Spleen (tissue), 11 donors: Measurements from ENCODE around the gene CCDC92. TPM values are rescaled to one million over a fixed set of nuclear protein-coding genes. Genes with fewer than 3 reads are reported as not detected.

Source experiments
- DNase-seq: peaks from one replicate; pipeline ENCODE4 v3.0.0-alpha.2; 2020
- H3K27ac ChIP-seq, 8 donors: fragments of 200-600 bp; sonication (generic) in 7 of 8; 1 replicate in 4 of 8; 2 replicates in 4 of 8; pipeline versions ENCODE4 v1.5.0 to v1.8.0; 2016 to 2021; ENCODE audit warnings: inconsistent platforms in 4 of 8, mild to moderate bottlenecking in 4 of 8, moderate library complexity in 1 of 8
- H3K27me3 ChIP-seq, 7 donors: fragments of 200-600 bp; sonication (generic) in 6 of 7; replicated peaks in 1 of 7; 1 replicate in 4 of 7; 2 replicates in 3 of 7; pipeline versions ENCODE4 v1.5.0 to v1.8.0; 2016 to 2021; ENCODE audit warnings: inconsistent platforms in 3 of 7, mild to moderate bottlenecking in 1 of 7
- H3K36me3 ChIP-seq, 6 donors: fragments of 200-600 bp; sonication (generic) in 5 of 6; 1 replicate in 4 of 6; 2 replicates in 2 of 6; pipeline versions ENCODE4 v1.5.0 to v1.8.0; 2016 to 2021; ENCODE audit warnings: inconsistent platforms in 2 of 6
- H3K4me1 ChIP-seq, 6 donors: fragments of 200-600 bp; sonication (generic) in 5 of 6; 1 replicate in 3 of 6; 2 replicates in 3 of 6; pipeline versions ENCODE4 v1.5.0 to v1.8.0; 2016 to 2021; ENCODE audit warnings: inconsistent platforms in 3 of 6
- H3K4me3 ChIP-seq, 8 donors: fragments of 200-600 bp; sonication (generic) in 7 of 8; 1 replicate in 4 of 8; 2 replicates in 4 of 8; pipeline versions ENCODE4 v1.5.0 to v1.8.0; 2016 to 2021; ENCODE audit warnings: inconsistent platforms in 4 of 8, mild to moderate bottlenecking in 4 of 8, moderate library complexity in 2 of 8
- H3K9me3 ChIP-seq, 8 donors: fragments of 200-600 bp; sonication (generic) in 7 of 8; 1 replicate in 4 of 8; 2 replicates in 4 of 8; pipeline versions ENCODE4 v1.5.0 to v1.8.0; 2016 to 2021; ENCODE audit warnings: inconsistent platforms in 4 of 8
- CTCF ChIP-seq, 11 experiments: fragments of 200-600 bp in 7 of 11; fragments of 450-650 bp in 4 of 11; sonication (generic) in 4 of 11; IDR thresholded peaks in 8 of 11; conservative IDR thresholded peaks in 3 of 11; 1 replicate in 7 of 11; 2 replicates in 4 of 11; pipeline versions ENCODE4 v1.4.0 to v1.8.0; 2016 to 2021; ENCODE audit warnings: antibody characterized with exemption in 11 of 11, inconsistent platforms in 4 of 11, mild to moderate bottlenecking in 1 of 11
- POLR2A ChIP-seq, 3 donors: fragments of 450-650 bp; IDR thresholded peaks; one replicate each; pipeline ENCODE4 v1.5.1; 2017; ENCODE audit warnings: antibody characterized with exemption in 3 of 3, mild to moderate bottlenecking in 1 of 3
- POLR2AphosphoS5 ChIP-seq, 3 donors: sonication (generic); formaldehyde crosslinking; IDR thresholded peaks; one replicate each; pipeline ENCODE4 v1.5.1; 2017; ENCODE audit warnings: antibody characterized with exemption in 3 of 3
- WGBS, 5 donors: extraction: QIAGEN DNeasy Blood & Tissue Kit in 3 of 5; methylation state at CpG; one replicate each; pipeline versions ENCODE4 v1.1.5 to v1.1.7; 2013 to 2018; 5-methylcytosine and 5-hydroxymethylcytosine counted together
- intact Hi-C: fragments of 100-400 bp; cut with DNase I; formaldehyde crosslinking; loops from one replicate; pipeline ENCODE4 v1.15.0; 2023; ENCODE audit warnings: low total_unique reads
- polyA plus RNA-seq, 3 donors: library from polyadenylated mRNA; stranded (reverse); fragments of 200-250 nt; gene quantifications; one replicate each; pipeline ENCODE4 v1.2.1, GENCODE V29; 2013
- total RNA-seq, 7 donors: library from RNA; depleted of rRNA in 3 of 7; stranded (reverse); fragments of >200 nt in 3 of 7; fragmentation: NEBNext Ultra II Directional in 4 of 7; extraction: Animal tissue kit (Norgen Biotek cat#: 25700) in 4 of 7; gene quantifications; one replicate each; pipeline versions ENCODE4 v1.1.0 to v1.2.1, GENCODE V29; 2016 to 2021
- donor health status: healthy with polysubstance abuse.
- donor health status: DM: no; HTN: no; CAD: no; lungs with moderate emphysema.
- donor health status: DM: no; HTN: no; CAD: no.
- donor health status: Bipolar disorder and iron deficiency.
- donor health status: healthy.
- donor health status: DM: no; HTN: no; CAD: no.
- donor health status: DM: yes; HTN: yes; CAD: no.

Gene CCDC92
- total and polyA plus RNA-seq, 10 donors = 16.0 to 36.7 (median 27.8) TPM

GRCh38 chr12:123946152-123946515 is 26.5 kb downstream of the CCDC92 start:
- intact Hi-C loops = no loop called here
- DNase-seq = no peak
- TF ChIP-seq POLR2A (IDR thresholded peaks at IDR 0.05) (no peak), POLR2AphosphoS5 (IDR thresholded peaks at IDR 0.05) (no peak), CTCF (IDR thresholded peaks at IDR 0.05 in 8 of 11, conservative IDR thresholded peaks at IDR 0.05 in 3 of 11) (no peak)
- peaks cover 0 to 6% (median 0%) of the 10 kb centered on the region in 6 donors for H3K4me1 ChIP-seq
- 76 to 93% (median 90%) methylated on average over 8 of the region's 8 CpGs for WGBS, 5 donors
- H3K9me3 ChIP-seq = peaks cover 0 to 16% (median 10%) of the 10 kb centered on the region in 8 donors
- H3K4me3 ChIP-seq = no peak overlapping the region
- peaks cover 0 to 63% (median 24%) of the 10 kb centered on the region in 6 donors for H3K36me3 ChIP-seq
- no peaks in the 10 kb centered on the region for H3K27me3 ChIP-seq
- H3K27ac ChIP-seq = no peak overlapping the region

GRCh38 chr12:123945287-123946151 is 27.1 kb downstream of the CCDC92 start:
- H3K27ac ChIP-seq = no peak overlapping the region
- 82 to 90% (median 86%) methylated on average over 25 of the region's 25 CpGs for WGBS, 5 donors

GRCh38 chr12:123944696-123945095 is 27.9 kb downstream of the CCDC92 start:
- no peak overlapping the region for H3K4me3 ChIP-seq
- H3K4me1 ChIP-seq = no peaks in the 10 kb centered on the region
- H3K27ac ChIP-seq = no peak overlapping the region
- no peaks in the 10 kb centered on the region for H3K27me3 ChIP-seq
- no peak for DNase-seq
- no peak for TF ChIP-seq POLR2A (IDR thresholded peaks at IDR 0.05)
- TF ChIP-seq POLR2AphosphoS5 (IDR thresholded peaks at IDR 0.05) = no peak
- TF ChIP-seq CTCF (IDR thresholded peaks at IDR 0.05 in 8 of 11, conservative IDR thresholded peaks at IDR 0.05 in 3 of 11) = no peak
- peaks cover 0 to 16% (median 10%) of the 10 kb centered on the region in 8 donors for H3K9me3 ChIP-seq
- 71 to 91% (median 75%) methylated on average over 10 of the region's 10 CpGs for whole genome bisulfite sequencing, 5 donors
- H3K36me3 ChIP-seq = peaks cover 0 to 72% (median 30%) of the 10 kb centered on the region in 6 donors
- intact Hi-C loops = no loop called here

More at GRCh38 chr12:123945287-123946151, 27.1 kb downstream of the CCDC92 start:
- peaks cover 0 to 4% (median 0%) of the 10 kb centered on the region in 6 donors for H3K4me1 ChIP-seq
- H3K9me3 ChIP-seq = peaks cover 0 to 16% (median 10%) of the 10 kb centered on the region in 8 donors
- no peak for DNase-seq
- H3K27me3 ChIP-seq = no peaks in the 10 kb centered on the region
- no peak for TF ChIP-seq POLR2A (IDR thresholded peaks at IDR 0.05)
- TF ChIP-seq POLR2AphosphoS5 (IDR thresholded peaks at IDR 0.05) = no peak
- TF ChIP-seq CTCF (IDR thresholded peaks at IDR 0.05 in 8 of 11, conservative IDR thresholded peaks at IDR 0.05 in 3 of 11) = no peak
- H3K36me3 ChIP-seq = peaks cover 0 to 69% (median 29%) of the 10 kb centered on the region in 6 donors
- no peak overlapping the region for H3K4me3 ChIP-seq
- intact Hi-C loops = no loop called here

GRCh38 chr12:123943816-123944215 is 28.8 kb downstream of the CCDC92 start:
- TF ChIP-seq POLR2AphosphoS5 (IDR thresholded peaks at IDR 0.05) = no peak
- no peak for TF ChIP-seq CTCF (IDR thresholded peaks at IDR 0.05 in 8 of 11, conservative IDR thresholded peaks at IDR 0.05 in 3 of 11)
- no peak for TF ChIP-seq POLR2A (IDR thresholded peaks at IDR 0.05)
- Histone ChIP-seq H3K4me3 (no peak overlapping the region), H3K27ac (no peak overlapping the region), H3K4me1 (peaks cover 0 to 6% (median 2%) of the 10 kb centered on the region in 6 donors), H3K36me3 (peaks cover 0 to 70% (median 30%) of the 10 kb centered on the region in 6 donors), H3K27me3 (no peaks in the 10 kb centered on the region), H3K9me3 (peaks cover 0 to 16% (median 10%) of the 10 kb centered on the region in 8 donors)
- WGBS, 5 donors = 83 to 91% (median 89%) methylated on average over 5 of the region's 5 CpGs
- no peak for DNase-seq
- intact Hi-C loops = no loop called here
